Ishikawa (cell line): ENCODE results near the gene TRPM3.

Experiments
- CEBPB ChIP-seq: IDR thresholded peaks from 2 replicates; pipeline ENCODE4 v1.6.1; 2012
- CREB1 ChIP-seq: IDR thresholded peaks from 2 replicates; pipeline ENCODE4 v1.6.1; 2012; ENCODE audit warnings: low read depth
- FOXM1 ChIP-seq: IDR thresholded peaks from 2 replicates; pipeline ENCODE4 v1.6.1; 2012; ENCODE audit warnings: low read depth, borderline replicate concordance
- NFIC ChIP-seq: IDR thresholded peaks from 2 replicates; pipeline ENCODE4 v1.6.1; 2012
- YY1 ChIP-seq: IDR thresholded peaks from 2 replicates; pipeline ENCODE4 v1.6.1; 2012; ENCODE audit warnings: low read depth
- TF ChIP-seq, protein P1 (sequence below): IDR thresholded peaks from 2 replicates; pipeline ENCODE4 v1.6.1; 2012
- TF ChIP-seq, protein P2 (sequence below): IDR thresholded peaks from 2 replicates; pipeline ENCODE4 v1.6.1; 2012; ENCODE audit warnings: low read depth, mild to moderate bottlenecking
- TF ChIP-seq, protein P3 (sequence below): IDR thresholded peaks from 2 replicates; pipeline ENCODE4 v1.6.1; 2012

DNA sequence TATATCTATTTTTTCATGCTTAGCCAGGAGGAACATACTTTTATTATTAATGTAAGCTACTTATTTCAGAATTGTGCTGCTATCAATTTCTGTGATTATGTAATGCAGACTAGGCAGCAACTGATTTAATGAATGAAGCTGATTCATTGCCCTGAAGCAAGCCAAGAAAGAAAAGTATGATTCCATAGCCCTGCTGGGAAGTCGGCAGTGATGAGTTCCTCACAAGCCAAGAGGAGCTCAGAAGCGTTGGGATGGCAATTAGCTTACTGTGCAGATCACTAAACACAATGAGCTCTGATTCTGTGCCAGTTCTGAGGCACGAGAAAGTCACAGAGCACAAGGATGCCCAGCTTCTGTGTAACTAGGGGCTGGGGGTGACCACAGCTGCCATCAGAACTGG is 452.7 kb downstream of the TRPM3 start:
- TF ChIP-seq CREB1, result no peak
- no peak for TF ChIP-seq FOXM1
- TF ChIP-seq, protein P1, sequence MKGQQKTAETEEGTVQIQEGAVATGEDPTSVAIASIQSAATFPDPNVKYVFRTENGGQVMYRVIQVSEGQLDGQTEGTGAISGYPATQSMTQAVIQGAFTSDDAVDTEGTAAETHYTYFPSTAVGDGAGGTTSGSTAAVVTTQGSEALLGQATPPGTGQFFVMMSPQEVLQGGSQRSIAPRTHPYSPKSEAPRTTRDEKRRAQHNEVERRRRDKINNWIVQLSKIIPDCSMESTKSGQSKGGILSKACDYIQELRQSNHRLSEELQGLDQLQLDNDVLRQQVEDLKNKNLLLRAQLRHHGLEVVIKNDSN, result no peak
- no peak for TF ChIP-seq NFIC
- no peak for TF ChIP-seq CEBPB
- TF ChIP-seq, protein P2, sequence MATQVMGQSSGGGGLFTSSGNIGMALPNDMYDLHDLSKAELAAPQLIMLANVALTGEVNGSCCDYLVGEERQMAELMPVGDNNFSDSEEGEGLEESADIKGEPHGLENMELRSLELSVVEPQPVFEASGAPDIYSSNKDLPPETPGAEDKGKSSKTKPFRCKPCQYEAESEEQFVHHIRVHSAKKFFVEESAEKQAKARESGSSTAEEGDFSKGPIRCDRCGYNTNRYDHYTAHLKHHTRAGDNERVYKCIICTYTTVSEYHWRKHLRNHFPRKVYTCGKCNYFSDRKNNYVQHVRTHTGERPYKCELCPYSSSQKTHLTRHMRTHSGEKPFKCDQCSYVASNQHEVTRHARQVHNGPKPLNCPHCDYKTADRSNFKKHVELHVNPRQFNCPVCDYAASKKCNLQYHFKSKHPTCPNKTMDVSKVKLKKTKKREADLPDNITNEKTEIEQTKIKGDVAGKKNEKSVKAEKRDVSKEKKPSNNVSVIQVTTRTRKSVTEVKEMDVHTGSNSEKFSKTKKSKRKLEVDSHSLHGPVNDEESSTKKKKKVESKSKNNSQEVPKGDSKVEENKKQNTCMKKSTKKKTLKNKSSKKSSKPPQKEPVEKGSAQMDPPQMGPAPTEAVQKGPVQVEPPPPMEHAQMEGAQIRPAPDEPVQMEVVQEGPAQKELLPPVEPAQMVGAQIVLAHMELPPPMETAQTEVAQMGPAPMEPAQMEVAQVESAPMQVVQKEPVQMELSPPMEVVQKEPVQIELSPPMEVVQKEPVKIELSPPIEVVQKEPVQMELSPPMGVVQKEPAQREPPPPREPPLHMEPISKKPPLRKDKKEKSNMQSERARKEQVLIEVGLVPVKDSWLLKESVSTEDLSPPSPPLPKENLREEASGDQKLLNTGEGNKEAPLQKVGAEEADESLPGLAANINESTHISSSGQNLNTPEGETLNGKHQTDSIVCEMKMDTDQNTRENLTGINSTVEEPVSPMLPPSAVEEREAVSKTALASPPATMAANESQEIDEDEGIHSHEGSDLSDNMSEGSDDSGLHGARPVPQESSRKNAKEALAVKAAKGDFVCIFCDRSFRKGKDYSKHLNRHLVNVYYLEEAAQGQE, result no peak
- TF ChIP-seq, protein P3, sequence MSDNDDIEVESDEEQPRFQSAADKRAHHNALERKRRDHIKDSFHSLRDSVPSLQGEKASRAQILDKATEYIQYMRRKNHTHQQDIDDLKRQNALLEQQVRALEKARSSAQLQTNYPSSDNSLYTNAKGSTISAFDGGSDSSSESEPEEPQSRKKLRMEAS, result no peak
- TF ChIP-seq YY1, result no peak
